A549 (cell line): ENCODE results near the gene EPN1. TPM values are rescaled to one million over a fixed set of nuclear protein-coding genes. Genes with fewer than 3 reads are reported as not detected.

Experiments used
- ATAC-seq, 2 experiments: fragments of 200-7000 bp in 1 of 2; fragments of >200 bp in 1 of 2; cut with Nextera tagmentation in 1 of 2; cut with Tn5 transposase in 1 of 2; 3 replicates each; pipeline versions ENCODE4 v1.8.0 to v1.9.1; 2018 to 2020; ENCODE audit warnings: mild to moderate bottlenecking in 1 of 2, moderate library complexity in 1 of 2
- CTCF ChIA-PET: fragments of 300-600 bp; sonication (Branson Sonifier 250); formaldehyde crosslinking; extraction: SDS; loops from one replicate; lab custom pipeline; 2021; ENCODE audit warnings: antibody characterized with exemption, inconsistent platforms; lab: Yijun Ruan, JAX
- POLR2A ChIA-PET: fragments of 350-600 bp; formaldehyde crosslinking; extraction: SDS; loops from one replicate; lab custom pipeline; 2021; ENCODE audit warnings: antibody characterized with exemption, inconsistent platforms; lab: Yijun Ruan, JAX
- DNase-seq, 2 experiments: peaks; one replicate each; pipeline versions ENCODE4 v3.0.0 to v3.0.0-alpha.2; 2011 to 2016; ENCODE audit warnings: low read depth in 1 of 2, low spot score in 1 of 2
- FAIRE-seq: peaks from 2 replicates; lab custom pipeline; 2011; peaks lifted over from hg19 to GRCh38; lab: Jason Lieb, UNC
- H3K27ac ChIP-seq, 2 experiments: fragments of >200 bp; sonication (Bioruptor Twin); formaldehyde crosslinking; 3 replicates each; pipeline ENCODE4 v1.5.1; 2016 to 2017
- H3K4me1 ChIP-seq: fragments of >200 bp; sonication (Bioruptor Twin); formaldehyde crosslinking; 3 replicates; pipeline ENCODE4 v1.6.1; 2016
- H3K4me2 ChIP-seq: fragments of >200 bp; sonication (Bioruptor Twin); formaldehyde crosslinking; 3 replicates; pipeline ENCODE4 v1.6.1; 2016
- H3K4me3 ChIP-seq: fragments of >200 bp; sonication (Bioruptor Twin); formaldehyde crosslinking; 3 replicates; pipeline ENCODE4 v1.5.1; 2016
- H3K9me3 ChIP-seq: fragments of >200 bp; sonication (Bioruptor Twin); formaldehyde crosslinking; 3 replicates; pipeline ENCODE4 v1.6.1; 2016
- BHLHE40 ChIP-seq: IDR thresholded peaks from 2 replicates; pipeline ENCODE4 v1.6.1; 2012; ENCODE audit warnings: low read depth, low read length, inconsistent platforms
- CTCF ChIP-seq: fragments of >200 bp; sonication (Bioruptor Twin); formaldehyde crosslinking; IDR thresholded peaks from 3 replicates; pipeline ENCODE4 v1.5.1; 2016
- FOSB ChIP-seq: fragments of 250-450 bp; sonication (Bioruptor Pico); IDR thresholded peaks from 2 replicates; pipeline ENCODE4 v1.5.0; 2020; ENCODE audit warnings: mild to moderate bottlenecking, moderate library complexity
- FOSL2 ChIP-seq, 2 experiments: fragments of 450-650 bp in 1 of 2; fragments of >200 bp in 1 of 2; sonication (Bioruptor Twin) in 1 of 2; formaldehyde crosslinking; IDR thresholded peaks; 2 replicates each; pipeline versions ENCODE4 v1.5.0 to v1.6.1; 2016 to 2020; ENCODE audit warnings: mild to moderate bottlenecking in 1 of 2, moderate library complexity in 1 of 2
- GATA3 ChIP-seq: IDR thresholded peaks from 2 replicates; pipeline ENCODE4 v1.6.1; 2012; ENCODE audit warnings: borderline replicate concordance
- HOXA7 ChIP-seq: fragments of 250-450 bp; sonication (Bioruptor Pico); IDR thresholded peaks from 2 replicates; pipeline ENCODE4 v1.5.0; 2020; ENCODE audit warnings: mild to moderate bottlenecking, moderate library complexity
- JUN ChIP-seq, 2 experiments: fragments of >200 bp; sonication (Bioruptor Twin); formaldehyde crosslinking; IDR thresholded peaks; 2 replicates in 1 of 2; 3 replicates in 1 of 2; pipeline ENCODE4 v1.6.1; 2016 to 2017
- KDM5A ChIP-seq: fragments of 200-600 bp; sonication (generic); IDR thresholded peaks from 2 replicates; pipeline ENCODE4 v1.6.1; 2016; ENCODE audit warnings: antibody characterized with exemption, mild to moderate bottlenecking
- MAFK ChIP-seq: fragments of 450-650 bp; IDR thresholded peaks from 2 replicates; pipeline ENCODE4 v1.6.1; 2014; ENCODE audit not compliant: partially characterized antibody
- MAZ ChIP-seq: fragments of 150-350 bp; IDR thresholded peaks from 2 replicates; pipeline ENCODE4 v1.6.1; 2014; ENCODE audit warnings: antibody characterized with exemption, low read depth, low read length, borderline replicate concordance
- MYC ChIP-seq: IDR thresholded peaks from 2 replicates; pipeline ENCODE4 v1.6.1; 2012; ENCODE audit warnings: mild to moderate bottlenecking, inconsistent platforms, low read length, improper control_type of control experiment, borderline replicate concordance
- NFE2L2 ChIP-seq: fragments of 150-350 bp; conservative IDR thresholded peaks from 2 replicates; pipeline ENCODE4 v1.6.1; 2014; ENCODE audit warnings: low read length
- POLR2A ChIP-seq: IDR thresholded peaks from 2 replicates; pipeline ENCODE4 v1.6.1; 2012; ENCODE audit warnings: mild to moderate bottlenecking, low read length
- POLR2AphosphoS2 ChIP-seq: conservative IDR thresholded peaks from 2 replicates; pipeline ENCODE4 v1.6.1; 2012; ENCODE audit warnings: low read length, improper control_type of control experiment, inconsistent platforms
- RFX5 ChIP-seq: fragments of 450-650 bp; IDR thresholded peaks from 2 replicates; pipeline ENCODE4 v1.7.1; 2014; ENCODE audit warnings: antibody characterized with exemption, mild to moderate bottlenecking, moderate library complexity
- SREBF2 ChIP-seq: fragments of 450-650 bp; IDR thresholded peaks from 2 replicates; pipeline ENCODE4 v1.6.1; 2014; ENCODE audit warnings: mild to moderate bottlenecking, moderate library complexity
- TFCP2L1 ChIP-seq: fragments of 250-450 bp; sonication (Bioruptor Pico); IDR thresholded peaks from 2 replicates; pipeline ENCODE4 v1.5.0; 2021; ENCODE audit warnings: mild to moderate bottlenecking
- ZC3H11A ChIP-seq: fragments of 450-650 bp; IDR thresholded peaks from 2 replicates; pipeline ENCODE4 v1.6.1; 2014; ENCODE audit warnings: antibody characterized with exemption, mild to moderate bottlenecking
- WGBS: methylation state at CpG from one replicate; pipeline ENCODE4 v1.1.6; 2017; ENCODE audit errors: missing lambda C conversion rate; 5-methylcytosine and 5-hydroxymethylcytosine counted together
- polyA minus RNA-seq: library from RNA; depleted of rRNA, polyadenylated mRNA; stranded (reverse); fragments of >200 nt; gene quantifications from 2 replicates; pipeline ENCODE4 v1.2.3, GENCODE V29; 2011; rRNA and poly(A)+ RNA removed
- polyA plus RNA-seq, 4 experiments: library from polyadenylated mRNA; depleted of rRNA in 3 of 4; stranded (reverse); fragments of >200 nt; fragmentation: RNase III in 1 of 4; extraction: RNeasy Plus Mini Kit Qiagen cat#74134 plus additional on column Dnase treatment in 1 of 4; gene quantifications; 2 replicates in 3 of 4; 3 replicates in 1 of 4; pipeline ENCODE4 v1.2.3, GENCODE V29; 2011 to 2017
- TF ChIP-seq, protein P1 (sequence below): IDR thresholded peaks from 2 replicates; pipeline ENCODE4 v1.6.1; 2012
- TF ChIP-seq, protein P2 (sequence below): fragments of >200 bp; sonication (Bioruptor Twin); formaldehyde crosslinking; IDR thresholded peaks from 2 replicates; pipeline ENCODE4 v1.6.1; 2016
- TF ChIP-seq, protein P3 (sequence below): IDR thresholded peaks from 2 replicates; pipeline ENCODE4 v1.6.1; 2012
- TF ChIP-seq, protein P4 (sequence below): fragments of >200 bp; sonication (Bioruptor Twin); formaldehyde crosslinking; IDR thresholded peaks from 3 replicates; pipeline ENCODE4 v1.6.1; 2016
- TF ChIP-seq, protein P5 (sequence below): fragments of 150-350 bp; IDR thresholded peaks from 2 replicates; pipeline ENCODE4 v1.6.1; 2014; ENCODE audit warnings: low read depth, mild to moderate bottlenecking, low read length

EPN1 gene
- polyA plus RNA-seq (2011; rRNA removed) (28.0 and 43.7 TPM in 2 replicates), polyA plus RNA-seq (2017; fragmentation: RNase III; extraction: RNeasy Plus Mini Kit Qiagen cat#74134 plus additional on column Dnase treatment) (129 to 139 TPM (median 139 TPM) in 3 replicates), polyA minus RNA-seq (41.9 and 52.9 TPM in 2 replicates)
- polyA plus RNA-seq (2012; cell fraction: cytosol; rRNA removed), result 149 and 176 TPM in 2 replicates
- 110 and 159 TPM in 2 replicates for polyA plus RNA-seq (2012; cell fraction: nucleus; rRNA removed)

- peak; percentile 76; the same call in 1 of the 2 replicates for TF ChIP-seq MAZ
- no peak for TF ChIP-seq ZC3H11A
- TF ChIP-seq POLR2A, result no peak; the same call in none of the 2 replicates
- 0 out of 2 replicates have a peak, but pooled peaks have one; percentile 45 for TF ChIP-seq TFCP2L1 (CRISPR knock-in tag)
- no peak for TF ChIP-seq FOSL2 (IDR thresholded peaks at IDR 0.05)
- TF ChIP-seq FOSL2 (CRISPR knock-in tag; IDR thresholded peaks at IDR 0.05), result peak; percentile 7; the same call in 1 of the 2 replicates
- TF ChIP-seq, protein P1, sequence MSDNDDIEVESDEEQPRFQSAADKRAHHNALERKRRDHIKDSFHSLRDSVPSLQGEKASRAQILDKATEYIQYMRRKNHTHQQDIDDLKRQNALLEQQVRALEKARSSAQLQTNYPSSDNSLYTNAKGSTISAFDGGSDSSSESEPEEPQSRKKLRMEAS, result peak; percentile 85
- TF ChIP-seq GATA3, result peak; percentile 29; the same call in 1 of the 2 replicates
- TF ChIP-seq, protein P2, sequence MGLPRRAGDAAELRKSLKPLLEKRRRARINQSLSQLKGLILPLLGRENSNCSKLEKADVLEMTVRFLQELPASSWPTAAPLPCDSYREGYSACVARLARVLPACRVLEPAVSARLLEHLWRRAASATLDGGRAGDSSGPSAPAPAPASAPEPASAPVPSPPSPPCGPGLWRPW, result no peak
- TF ChIP-seq, protein P3, sequence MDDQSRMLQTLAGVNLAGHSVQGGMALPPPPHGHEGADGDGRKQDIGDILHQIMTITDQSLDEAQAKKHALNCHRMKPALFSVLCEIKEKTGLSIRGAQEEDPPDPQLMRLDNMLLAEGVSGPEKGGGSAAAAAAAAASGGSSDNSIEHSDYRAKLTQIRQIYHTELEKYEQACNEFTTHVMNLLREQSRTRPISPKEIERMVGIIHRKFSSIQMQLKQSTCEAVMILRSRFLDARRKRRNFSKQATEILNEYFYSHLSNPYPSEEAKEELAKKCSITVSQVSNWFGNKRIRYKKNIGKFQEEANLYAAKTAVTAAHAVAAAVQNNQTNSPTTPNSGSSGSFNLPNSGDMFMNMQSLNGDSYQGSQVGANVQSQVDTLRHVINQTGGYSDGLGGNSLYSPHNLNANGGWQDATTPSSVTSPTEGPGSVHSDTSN, result peak; percentile 93
- TF ChIP-seq, protein P4, sequence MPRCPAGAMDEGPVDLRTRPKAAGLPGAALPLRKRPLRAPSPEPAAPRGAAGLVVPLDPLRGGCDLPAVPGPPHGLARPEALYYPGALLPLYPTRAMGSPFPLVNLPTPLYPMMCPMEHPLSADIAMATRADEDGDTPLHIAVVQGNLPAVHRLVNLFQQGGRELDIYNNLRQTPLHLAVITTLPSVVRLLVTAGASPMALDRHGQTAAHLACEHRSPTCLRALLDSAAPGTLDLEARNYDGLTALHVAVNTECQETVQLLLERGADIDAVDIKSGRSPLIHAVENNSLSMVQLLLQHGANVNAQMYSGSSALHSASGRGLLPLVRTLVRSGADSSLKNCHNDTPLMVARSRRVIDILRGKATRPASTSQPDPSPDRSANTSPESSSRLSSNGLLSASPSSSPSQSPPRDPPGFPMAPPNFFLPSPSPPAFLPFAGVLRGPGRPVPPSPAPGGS, result 0 out of 3 replicates have a peak, but pooled peaks have one; percentile 22
- TF ChIP-seq SREBF2, result no peak
- TF ChIP-seq NFE2L2, result no peak
- 0 out of 2 replicates have a peak, but pooled peaks have one; percentile 66 for TF ChIP-seq RFX5
- TF ChIP-seq HOXA7, result peak; percentile 72; the same call in 1 of the 2 replicates
- TF ChIP-seq POLR2AphosphoS2, result peak; percentile 94
- no peak for TF ChIP-seq CTCF
- TF ChIP-seq MYC, result no peak
- TF ChIP-seq MAFK, result no peak
- TF ChIP-seq, protein P5, sequence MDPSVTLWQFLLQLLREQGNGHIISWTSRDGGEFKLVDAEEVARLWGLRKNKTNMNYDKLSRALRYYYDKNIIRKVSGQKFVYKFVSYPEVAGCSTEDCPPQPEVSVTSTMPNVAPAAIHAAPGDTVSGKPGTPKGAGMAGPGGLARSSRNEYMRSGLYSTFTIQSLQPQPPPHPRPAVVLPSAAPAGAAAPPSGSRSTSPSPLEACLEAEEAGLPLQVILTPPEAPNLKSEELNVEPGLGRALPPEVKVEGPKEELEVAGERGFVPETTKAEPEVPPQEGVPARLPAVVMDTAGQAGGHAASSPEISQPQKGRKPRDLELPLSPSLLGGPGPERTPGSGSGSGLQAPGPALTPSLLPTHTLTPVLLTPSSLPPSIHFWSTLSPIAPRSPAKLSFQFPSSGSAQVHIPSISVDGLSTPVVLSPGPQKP, result no peak
- TF ChIP-seq JUN (IDR thresholded peaks at IDR 0.05), result peak; percentile 86 to 94; a peak in 4 of 5 replicates
- 0 out of 2 replicates have a peak, but pooled peaks have one; percentile 52 for TF ChIP-seq BHLHE40
- TF ChIP-seq KDM5A, result peak; percentile 28; the same call in 1 of the 2 replicates
- TF ChIP-seq FOSB, result 0 out of 2 replicates have a peak, but pooled peaks have one; percentile 53
- peak within 1 kb of the TSS; percentile 97 for H3K4me2 ChIP-seq
- no peaks in the 10 kb centered on the region for H3K9me3 ChIP-seq
- H3K27ac ChIP-seq, result peak within 1 kb of the TSS; percentile 94 to 96
- peaks cover 54% of the 10 kb centered on the region for H3K4me1 ChIP-seq
- 2% methylated on average over 24 of the region's 101 CpGs for WGBS
- FAIRE-seq (no peak), ATAC-seq (peak; percentile 83 to 85), DNase-seq (peak; percentile 98 to 99)
- ChIA-PET POLR2A (interaction anchor here (0.8 kb wide), 1 partner anchor 20 kb away, joined by 3 read pairs; the partner anchor contains the start of gene U2AF2), CTCF (no interaction called here)
- H3K4me3 ChIP-seq, result peak within 1 kb of the TSS; percentile 93
Observed at GRCh38 chr19:55674841-55675660, at the start of gene EPN1. Gene EPN1, plus strand, starts transcription at chr19:55675226. Its CDS starts 3,402 bp downstream, at chr19:55678628.
